Cardiac muscle cell (in vitro differentiated cells and primary cell): ENCODE data around the gene ANKRD11. TPM values are rescaled to one million over a fixed set of nuclear protein-coding genes. Genes with fewer than 3 reads are reported as not detected.
"Not testable (repeated sequence)": the region's sequence is repeated elsewhere in the genome, so short reads cannot be mapped to it uniquely, and the experiment has no call there.

ENCODE experiments used
- DNase-seq, 2 donors: peaks; one replicate each; pipeline versions ENCODE4 v3.0.0 to v3.0.0-alpha.2; 2010 to 2017; ENCODE audit warnings: low read depth in 1 of 2, low spot score in 1 of 2
- H3K27ac ChIP-seq: fragments of 200-600 bp; sonication (generic); 2 replicates; pipeline ENCODE4 v1.5.1; 2016
- H3K27me3 ChIP-seq: fragments of 200-600 bp; sonication (generic); 2 replicates; pipeline ENCODE4 v1.6.0; 2016; ENCODE audit warnings: control low read depth
- H3K36me3 ChIP-seq: fragments of 200-600 bp; sonication (generic); 2 replicates; pipeline ENCODE4 v1.5.1; 2016; ENCODE audit warnings: control low read depth
- H3K4me1 ChIP-seq: fragments of 200-600 bp; sonication (generic); 2 replicates; pipeline ENCODE4 v1.8.1; 2017; ENCODE audit warnings: low read depth, mild to moderate bottlenecking, mixed run types
- H3K4me3 ChIP-seq: fragments of 200-600 bp; sonication (generic); 2 replicates; pipeline ENCODE4 v1.5.1; 2016; ENCODE audit warnings: mild to moderate bottlenecking
- H3K9me3 ChIP-seq: fragments of 200-600 bp; sonication (generic); 2 replicates; pipeline ENCODE4 v1.5.1; 2017; ENCODE audit warnings: low read depth, mild to moderate bottlenecking, control low read depth
- CTCF ChIP-seq: IDR thresholded peaks from 2 replicates; pipeline ENCODE4 v1.5.1; 2012; ENCODE audit warnings: low read depth, mild to moderate bottlenecking, low read length
- polyA plus RNA-seq: library from polyadenylated mRNA; unstranded; fragments of >200 nt; fragmentation: Nextera tagmentation; extraction: Ambion mirVana; gene quantifications from 2 replicates; pipeline ENCODE4 v1.2.1, GENCODE V29; 2016
- total RNA-seq: library from RNA; depleted of rRNA; stranded (reverse); fragments of >200 nt; gene quantifications from 2 replicates; pipeline ENCODE4 v1.2.3, GENCODE V29; 2016

The ANKRD11 gene
- total and polyA plus RNA-seq, 2 experiments from 2014 or later, result 111 to 131 TPM

- H3K27me3 ChIP-seq, result no peaks in the 10 kb centered on the region
- H3K4me3 ChIP-seq, result no peak overlapping the region
- H3K27ac ChIP-seq, result no peak overlapping the region
- TF ChIP-seq CTCF, result no peak
- no peak for DNase-seq
- H3K4me1 ChIP-seq, result no peaks in the 10 kb centered on the region
- H3K36me3 ChIP-seq, result peaks cover 21% of the 10 kb centered on the region
- H3K9me3 ChIP-seq, result no peaks in the 10 kb centered on the region
Measured at GRCh38 chr16:89268585-89268984, 221.8 kb downstream of the ANKRD11 start.

GRCh38 chr16:89267746-89268145, 222.6 kb downstream of the ANKRD11 start:
- H3K36me3 ChIP-seq, result peaks cover 18% of the 10 kb centered on the region
- not testable (repeated sequence) for H3K27ac ChIP-seq, H3K4me1 ChIP-seq, DNase-seq, H3K4me3 ChIP-seq, H3K27me3 ChIP-seq, H3K9me3 ChIP-seq

GRCh38 chr16:89266521-89267134, 223.7 kb downstream of the ANKRD11 start:
- no peaks in the 10 kb centered on the region for H3K9me3 ChIP-seq
- peaks cover 15% of the 10 kb centered on the region for H3K36me3 ChIP-seq
- no peak overlapping the region for H3K4me3 ChIP-seq
- no peak for DNase-seq
- H3K27ac ChIP-seq, result no peak overlapping the region
- H3K27me3 ChIP-seq, result no peaks in the 10 kb centered on the region
- TF ChIP-seq CTCF, result no peak
- no peaks in the 10 kb centered on the region for H3K4me1 ChIP-seq

GRCh38 chr16:89265647-89266046, 224.7 kb downstream of the ANKRD11 start:
- Histone ChIP-seq H3K4me3 (no peak overlapping the region), H3K27ac (no peak overlapping the region), H3K9me3 (no peaks in the 10 kb centered on the region), H3K36me3 (peaks cover 15% of the 10 kb centered on the region), H3K27me3 (no peaks in the 10 kb centered on the region), H3K4me1 (no peaks in the 10 kb centered on the region)
- no peak for DNase-seq
- no peak for TF ChIP-seq CTCF

- DNase-seq, result no peak
- no peak for TF ChIP-seq CTCF
- Histone ChIP-seq H3K9me3 (no peaks in the 10 kb centered on the region), H3K27me3 (no peaks in the 10 kb centered on the region), H3K36me3 (peaks cover 10% of the 10 kb centered on the region), H3K4me1 (no peaks in the 10 kb centered on the region), H3K27ac (no peak overlapping the region), H3K4me3 (no peak overlapping the region)
Measured at GRCh38 chr16:89264800-89265550, 225.4 kb downstream of the ANKRD11 start.
